Pancreas (tissue), 10 donors: ENCODE data around the gene RBFOX1. TPM values are rescaled to one million over a fixed set of nuclear protein-coding genes. Genes with fewer than 3 reads are reported as not detected.

Experiments
- ATAC-seq, 4 donors: fragments of 200-7000 bp; cut with Tn5 transposase; one replicate each; pipeline versions ENCODE4 v1.8.0 to v1.9.1; 2020; ENCODE audit warnings: mild to moderate bottlenecking in 4 of 4, moderate library complexity in 4 of 4
- DNase-seq, 6 donors: peaks; one replicate each; pipeline ENCODE4 v3.0.0-alpha.2; 2020
- FAIRE-seq: peaks from 2 replicates; lab custom pipeline; 2012; peaks lifted over from hg19 to GRCh38; lab: Jason Lieb, UNC
- H3K27ac ChIP-seq, 4 donors: fragments of 200-600 bp; sonication (generic); 1 replicate in 3 of 4; 2 replicates in 1 of 4; pipeline versions ENCODE4 v1.5.0 to v1.8.0; 2020
- H3K27me3 ChIP-seq, 4 donors: fragments of 200-600 bp; one replicate each; pipeline ENCODE4 v1.8.0; 2021
- H3K36me3 ChIP-seq, 3 donors: fragments of 200-600 bp; sonication (generic) in 1 of 3; one replicate each; pipeline versions ENCODE4 v1.5.0 to v1.8.0; 2020 to 2021
- H3K4me1 ChIP-seq, 3 donors: fragments of 200-600 bp; one replicate each; pipeline ENCODE4 v1.8.0; 2021
- H3K4me3 ChIP-seq, 4 donors: fragments of 200-600 bp; sonication (generic) in 2 of 4; one replicate each; pipeline versions ENCODE4 v1.5.0 to v1.8.0; 2020 to 2021
- H3K9me3 ChIP-seq, 4 donors: fragments of 200-600 bp; one replicate each; pipeline ENCODE4 v1.8.0; 2021
- CTCF ChIP-seq, 4 donors: fragments of 200-600 bp; sonication (generic) in 3 of 4; IDR thresholded peaks; one replicate each; pipeline versions ENCODE4 v1.5.0 to v1.8.0; 2021; ENCODE audit warnings: antibody characterized with exemption in 4 of 4
- WGBS, 2 donors: extraction: QIAGEN DNeasy Blood & Tissue Kit; methylation state at CpG; one replicate each; pipeline ENCODE4 v1.1.7; 2013; 5-methylcytosine and 5-hydroxymethylcytosine counted together
- intact Hi-C, 3 donors: fragments of 100-400 bp; cut with DNase I; formaldehyde crosslinking; loops; one replicate each; pipeline versions ENCODE4 v1.11.1 to v1.14.2; 2022
- polyA plus RNA-seq, 2 donors: library from polyadenylated mRNA; stranded (reverse); fragments of 200-250 nt; gene quantifications; one replicate each; pipeline ENCODE4 v1.2.3, GENCODE V29; 2013
- total RNA-seq, 6 donors: library from RNA; stranded (reverse); fragmentation: NEBNext Ultra II Directional in 4 of 6; extraction: Animal tissue kit (Norgen Biotek cat#: 25700) in 4 of 6; gene quantifications; one replicate each; pipeline versions ENCODE4 v1.2.1 to v1.2.4, GENCODE V29; 2021 to 2023
- donor health status: healthy with polysubstance abuse.
- donor health status: DM: no; HTN: no; CAD: no; lungs with moderate emphysema.
- donor health status: DM: no; HTN: no; CAD: no.
- donor health status: control.
- donor health status: control.
- donor health status: Bipolar disorder and iron deficiency.
- donor health status: DM: yes; HTN: yes; CAD: no.
- donor health status: DM: no; HTN: no; CAD: no.
- donor health status: DM: no; HTN: no; CAD: no.
- donor health status: DM: yes; HTN: yes; CAD: no.

RBFOX1 gene
- total and polyA plus RNA-seq, 8 donors, result 0.12 to 0.28 (median 0.15) TPM; not detected in 3

GRCh38 chr16:7317982-7318381 is 14.7 kb upstream of the RBFOX1 start:
- TF ChIP-seq CTCF (IDR thresholded peaks at IDR 0.05), result no peak
- intact Hi-C loops, result no loop called here
- Histone ChIP-seq H3K27ac (no peak overlapping the region), H3K4me3 (no peak overlapping the region), H3K36me3 (no peaks in the 10 kb centered on the region), H3K9me3 (no peaks in the 10 kb centered on the region), H3K27me3 (peaks cover 0 to 4% (median 0%) of the 10 kb centered on the region in 4 donors), H3K4me1 (no peaks in the 10 kb centered on the region)
- no peak for FAIRE-seq
- DNase-seq, result no peak
- WGBS, 2 donors, result 72 to 81% methylated on average over 5 of the region's 5 CpGs
- ATAC-seq, result no peak

GRCh38 chr16:7318686-7319085 is 14.0 kb upstream of the RBFOX1 start:
- DNase-seq, result no peak
- no peaks in the 10 kb centered on the region for H3K36me3 ChIP-seq
- FAIRE-seq, result no peak

GRCh38 chr16:7319514-7319913 is 13.1 kb upstream of the RBFOX1 start:
- no peaks in the 10 kb centered on the region for H3K36me3 ChIP-seq
- no peak overlapping the region for H3K27ac ChIP-seq
- ATAC-seq (no peak), FAIRE-seq (no peak), DNase-seq (no peak)
- intact Hi-C loops, result no loop called here
- TF ChIP-seq CTCF (IDR thresholded peaks at IDR 0.05), result no peak
- H3K9me3 ChIP-seq, result no peaks in the 10 kb centered on the region
- no peak overlapping the region for H3K4me3 ChIP-seq
- no peaks in the 10 kb centered on the region for H3K4me1 ChIP-seq
- 54 to 73% methylated on average over 4 of the region's 4 CpGs for WGBS, 2 donors
- peaks cover 0 to 4% (median 0%) of the 10 kb centered on the region in 4 donors for H3K27me3 ChIP-seq

More at GRCh38 chr16:7318686-7319085, 14.0 kb upstream of the RBFOX1 start:
- Histone ChIP-seq H3K9me3 (no peaks in the 10 kb centered on the region), H3K27ac (no peak overlapping the region), H3K4me1 (no peaks in the 10 kb centered on the region), H3K27me3 (peaks cover 0 to 4% (median 0%) of the 10 kb centered on the region in 4 donors), H3K4me3 (no peak overlapping the region)
- ATAC-seq, result no peak
- intact Hi-C loops, result no loop called here
- 66 to 75% methylated on average over 7 of the region's 7 CpGs for WGBS, 2 donors
- TF ChIP-seq CTCF (IDR thresholded peaks at IDR 0.05), result no peak

GRCh38 chr16:7321661-7322060 is 11.0 kb upstream of the RBFOX1 start:
- no peak for DNase-seq
- Histone ChIP-seq H3K4me3 (no peak overlapping the region), H3K9me3 (no peaks in the 10 kb centered on the region), H3K4me1 (no peaks in the 10 kb centered on the region), H3K27me3 (no peaks in the 10 kb centered on the region), H3K36me3 (no peaks in the 10 kb centered on the region), H3K27ac (no peak overlapping the region)
- no peak for ATAC-seq
- FAIRE-seq, result no peak
- intact Hi-C loops, result no loop called here
- no peak for TF ChIP-seq CTCF (IDR thresholded peaks at IDR 0.05)
- 29 to 41% methylated on average over 1 of the region's 1 CpG for WGBS, 2 donors

- DNase-seq (no peak), FAIRE-seq (no peak), ATAC-seq (no peak)
- H3K4me1 ChIP-seq, result no peaks in the 10 kb centered on the region
- no peak for TF ChIP-seq CTCF (IDR thresholded peaks at IDR 0.05)
- no peaks in the 10 kb centered on the region for H3K36me3 ChIP-seq
- H3K4me3 ChIP-seq, result no peak overlapping the region
- 18% methylated on average over 3 of the region's 3 CpGs for WGBS, 2 donors
- H3K9me3 ChIP-seq, result no peaks in the 10 kb centered on the region
- H3K27me3 ChIP-seq, result no peaks in the 10 kb centered on the region
- no peak overlapping the region for H3K27ac ChIP-seq
- intact Hi-C loops, result no loop called here
Measured at GRCh38 chr16:7324321-7324720, 8.3 kb upstream of the RBFOX1 start.
